ENCODE measurements around the gene TSPO.

TSPO gene

DNA sequence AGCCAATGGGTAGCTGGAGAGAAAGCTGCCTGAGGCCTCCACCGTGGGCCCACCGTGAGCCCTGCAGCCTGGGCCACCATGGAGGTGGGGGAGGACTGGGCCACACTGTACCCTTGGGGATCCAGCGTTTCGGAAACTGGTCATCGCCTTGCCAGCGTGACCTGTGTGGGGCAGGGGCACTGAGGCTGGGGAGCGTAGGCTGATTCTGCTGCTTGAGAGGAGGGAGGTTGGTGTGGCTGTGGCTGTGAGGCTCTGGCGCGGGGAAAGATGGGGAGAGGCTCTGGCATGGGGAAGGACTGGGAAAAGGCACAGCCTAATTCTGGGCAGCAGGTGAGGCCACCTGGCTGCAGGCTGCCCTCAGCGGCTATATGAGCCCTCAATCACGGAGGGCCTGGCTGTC is 48.2 kb downstream of the TSPO start:
- DNase-seq (ENCODE audit: low read depth in 3 of 3, low spot score in 1 of 3): no peak

DNA sequence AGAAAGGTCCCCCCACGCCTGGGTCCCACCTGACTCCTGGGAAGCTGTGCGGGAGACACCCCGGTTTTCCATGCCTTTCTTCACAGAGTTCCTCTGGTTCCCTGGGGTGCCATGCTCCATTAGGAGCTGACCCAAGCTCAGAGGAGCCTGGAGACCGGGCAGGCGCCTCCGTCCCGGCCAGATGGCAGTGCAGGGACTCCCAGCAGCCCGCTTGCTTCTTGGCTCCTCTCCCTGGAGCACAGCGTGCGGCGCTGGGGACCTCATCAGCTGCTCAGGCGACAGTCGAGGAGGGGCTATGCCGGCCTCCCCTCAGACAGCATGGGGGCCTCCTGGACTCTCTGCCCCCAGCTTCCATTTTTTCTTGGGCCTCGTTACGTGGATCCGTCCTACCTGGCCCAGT is 48.7 kb downstream of the TSPO start:
- no peak for DNase-seq (ENCODE audit: low read depth in 3 of 3, low spot score in 1 of 3)

DNA sequence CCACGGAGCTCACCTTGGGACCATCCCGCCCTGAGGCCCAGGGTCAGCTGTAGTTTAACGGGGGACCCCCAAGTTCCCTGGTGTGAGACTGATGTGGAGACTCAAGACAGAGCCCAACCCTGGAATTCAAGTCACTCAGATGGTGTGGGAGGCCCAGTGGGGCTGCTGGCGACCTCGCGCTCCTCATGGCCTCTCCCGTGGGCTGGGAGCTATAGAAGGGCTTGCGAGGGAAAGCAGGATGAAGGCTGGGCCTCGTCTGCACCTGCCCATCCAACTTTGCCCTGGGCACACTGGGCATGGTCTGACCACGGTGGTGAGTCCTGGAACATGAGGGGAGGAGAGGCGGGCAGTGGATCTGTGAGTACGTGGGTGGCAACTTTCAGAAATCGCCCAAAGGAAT is 49.2 kb downstream of the TSPO start:
- DNase-seq (ENCODE audit: low read depth in 3 of 3, low spot score in 1 of 3): no peak

DNA sequence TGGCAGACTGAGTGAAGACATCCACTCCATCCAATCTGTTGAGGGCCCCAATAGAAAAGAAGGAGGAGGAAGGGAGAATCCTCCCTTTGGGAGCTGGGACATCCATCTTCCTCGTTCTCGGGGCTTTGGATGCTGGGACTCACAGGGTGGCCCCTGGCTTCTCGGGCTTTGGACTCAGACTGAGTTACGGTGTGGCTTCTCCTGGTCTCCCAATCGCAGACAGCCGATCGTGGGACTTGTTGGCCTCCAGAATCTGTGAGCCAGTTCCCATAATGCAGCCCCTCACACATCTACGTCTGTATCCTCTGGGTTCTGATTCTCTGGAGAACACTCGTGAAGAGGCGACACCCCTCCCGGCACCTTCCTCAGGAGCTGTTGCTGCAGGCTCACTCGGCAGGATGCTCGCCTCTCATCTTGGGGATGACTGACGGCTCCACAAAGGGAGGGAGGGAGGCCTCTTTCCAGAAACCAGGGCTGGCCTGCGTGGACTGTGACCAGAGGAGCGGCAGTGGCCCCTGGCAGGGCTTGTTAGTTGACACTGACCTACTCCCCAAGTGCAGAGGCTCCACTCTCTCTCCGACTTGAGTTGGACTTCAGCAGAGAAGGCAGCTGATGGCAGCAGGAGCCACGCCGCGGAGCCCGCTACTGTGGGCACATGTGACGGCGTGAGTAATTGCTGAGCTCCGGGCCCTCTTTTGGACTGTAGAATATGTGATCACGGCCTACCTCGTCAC is 50.3 kb downstream of the TSPO start:
- no peak for DNase-seq (ENCODE audit: low read depth in 3 of 3, low spot score in 1 of 3)

DNA sequence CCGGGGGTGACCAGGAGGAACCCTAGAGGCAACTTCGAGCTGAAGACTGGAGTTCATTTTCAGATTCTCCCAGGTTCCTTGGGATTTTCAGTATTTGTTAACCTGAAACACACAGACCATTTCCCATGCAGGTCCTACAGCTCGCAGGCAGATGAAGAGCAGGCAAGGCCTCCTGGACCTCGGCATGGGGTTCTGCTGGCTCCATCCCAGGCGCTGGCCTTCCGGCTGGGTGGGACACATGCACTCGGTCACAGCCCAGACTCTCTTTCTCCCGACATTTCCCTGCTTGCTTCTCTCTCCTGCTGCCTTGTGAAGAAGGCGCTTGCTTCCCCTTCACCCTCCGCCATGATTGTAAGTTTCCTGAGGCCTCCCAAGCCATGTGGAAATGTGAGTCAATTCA is 51.0 kb downstream of the TSPO start:
- DNase-seq (ENCODE audit: low read depth in 3 of 3, low spot score in 1 of 3): no peak

DNA sequence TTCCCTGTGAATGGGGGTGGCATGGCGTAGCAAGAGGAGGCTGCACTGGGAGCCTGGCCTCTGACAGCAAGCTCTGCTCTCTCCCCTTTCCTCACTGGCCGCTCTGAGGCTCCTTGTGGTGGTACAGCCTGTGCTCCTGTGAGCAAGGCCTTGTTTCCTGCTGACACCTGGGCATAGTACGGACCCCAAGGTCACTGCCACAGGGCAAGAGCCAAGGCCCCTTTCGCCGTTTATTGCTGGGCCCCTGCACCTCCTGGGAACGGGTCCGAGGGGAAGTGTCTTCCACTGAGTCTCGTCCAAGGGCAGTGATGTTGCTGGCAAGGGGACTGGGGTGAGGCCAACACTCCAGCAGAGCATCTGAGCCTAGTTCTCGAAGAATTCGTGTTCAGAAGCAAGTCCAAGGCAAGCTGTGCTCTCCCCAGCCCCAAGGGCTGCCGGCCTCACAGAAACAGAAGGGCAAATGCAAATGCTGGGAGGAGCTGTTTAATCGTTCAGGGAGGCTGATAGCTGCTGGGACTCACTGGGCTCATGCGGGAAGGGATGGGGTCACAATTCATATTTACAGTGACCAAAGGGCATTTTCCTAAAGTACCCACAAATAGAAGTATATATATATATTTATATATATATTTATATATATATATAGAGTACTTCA is 51.5 kb downstream of the TSPO start:
- DNase-seq (ENCODE audit: low read depth in 3 of 3, low spot score in 1 of 3): no peak

DNA sequence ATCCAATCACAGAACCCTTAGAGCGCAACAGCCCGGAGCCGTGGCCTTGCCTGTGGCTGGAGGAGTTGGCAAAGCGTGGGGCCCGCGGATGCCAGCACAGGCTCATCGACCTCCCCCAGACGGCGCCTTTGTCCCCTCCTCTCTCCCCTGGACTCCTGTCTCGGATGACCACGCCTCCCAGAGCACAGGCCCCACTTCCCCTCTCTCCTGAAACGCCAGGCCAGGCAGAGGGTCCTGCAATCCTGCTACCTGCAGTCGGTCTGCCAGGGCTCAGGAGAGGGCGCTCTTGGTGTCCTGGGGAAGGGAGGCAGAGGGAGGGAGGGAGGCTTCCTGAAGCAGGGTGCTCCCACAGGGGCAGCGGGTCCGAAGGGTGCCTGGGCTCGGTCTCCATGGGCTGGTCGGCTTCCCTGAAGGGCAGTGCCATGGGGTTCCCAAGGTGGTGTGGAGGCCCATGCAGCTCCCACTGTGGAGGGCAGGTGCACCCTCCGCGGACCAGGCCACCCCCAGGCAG is 52.2 kb downstream of the TSPO start:
- no peak for DNase-seq (ENCODE audit: low read depth in 3 of 3, low spot score in 1 of 3)

DNA sequence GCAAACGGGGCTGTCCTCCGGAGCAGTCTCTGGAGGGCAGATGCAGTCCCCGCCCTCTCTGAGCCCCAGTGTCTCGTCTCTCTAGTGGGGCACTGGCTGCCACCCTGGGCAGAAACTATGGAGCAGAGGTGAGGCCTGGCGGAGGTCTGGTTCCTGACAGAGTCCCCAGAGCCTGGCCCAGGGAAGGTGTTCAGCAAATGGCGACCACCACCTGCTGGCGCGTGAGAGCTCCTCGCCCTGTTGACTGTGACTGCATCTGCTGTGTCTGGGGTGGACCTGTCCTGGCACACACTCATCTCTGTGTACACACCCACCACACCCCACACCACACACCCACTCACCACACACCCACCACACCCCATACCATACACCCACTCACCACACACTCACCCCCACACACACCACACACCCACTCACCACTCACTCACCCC is 53.9 kb downstream of the TSPO start:
- DNase-seq (ENCODE audit: low read depth in 3 of 3, low spot score in 1 of 3): no peak

DNA sequence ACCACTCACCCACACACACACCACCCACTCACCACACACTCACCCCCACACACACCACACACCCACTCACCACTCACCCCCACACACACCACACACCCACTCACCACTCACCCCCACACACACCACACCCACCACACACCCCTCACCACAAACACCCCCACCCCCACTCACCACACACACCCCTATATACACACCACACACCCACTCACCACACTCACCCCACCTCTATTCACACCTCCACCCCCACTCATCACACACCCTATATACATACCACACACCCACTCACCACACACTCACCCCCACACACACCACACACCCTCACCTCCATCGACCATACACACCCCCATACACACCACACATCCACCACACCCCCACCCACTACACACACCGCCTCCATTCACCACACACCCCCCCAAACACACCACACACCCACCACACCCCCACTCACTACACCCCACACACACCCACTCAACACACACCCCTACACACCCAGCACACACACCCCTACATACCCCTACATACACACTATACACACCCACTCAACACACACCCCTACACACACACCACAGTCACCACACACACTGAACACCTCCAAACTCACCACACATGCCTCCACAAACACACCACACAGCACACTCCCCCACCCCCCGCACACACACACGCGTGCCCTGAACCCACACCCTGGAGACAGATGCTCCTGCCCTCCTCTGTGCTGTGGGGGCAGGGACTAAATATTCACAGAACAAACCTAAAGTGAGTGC is 54.6 kb downstream of the TSPO start:
- no peak for DNase-seq (ENCODE audit: low read depth in 3 of 3, low spot score in 1 of 3)

DNA sequence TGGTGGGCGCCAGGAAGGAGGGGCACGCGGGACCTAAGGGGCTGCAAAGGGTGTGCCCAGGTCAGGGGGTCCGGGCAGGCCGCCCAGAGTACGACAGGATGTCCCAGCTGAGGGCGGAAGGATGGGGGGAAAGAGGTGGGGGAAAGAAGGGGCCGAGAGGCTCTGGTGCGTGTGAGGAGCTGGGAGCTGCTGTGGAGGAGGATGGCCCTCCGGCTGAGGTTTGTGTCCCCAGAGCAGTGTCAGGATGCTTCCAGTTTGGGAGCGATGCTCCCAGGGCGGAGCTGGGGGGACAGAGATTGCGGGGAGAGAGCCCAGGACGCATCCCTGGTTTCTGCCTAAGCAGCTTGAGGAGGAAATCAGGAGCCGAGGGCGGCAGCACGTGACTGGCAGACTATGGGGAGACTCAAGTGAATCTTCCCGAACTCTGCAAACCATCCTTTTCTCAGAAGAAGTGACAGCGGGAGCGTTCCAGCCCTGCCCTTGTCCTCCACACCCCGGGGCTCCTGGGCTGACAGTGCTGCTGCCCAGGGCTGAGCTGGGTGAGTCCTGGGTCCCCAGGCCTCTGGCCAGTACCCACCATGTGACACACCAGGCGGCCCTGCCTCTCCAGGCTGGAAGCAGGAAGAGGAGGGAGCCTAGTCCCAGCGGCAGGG is 55.3 kb downstream of the TSPO start:
- DNase-seq (ENCODE audit: low read depth in 3 of 3, low spot score in 1 of 3): no peak

DNA sequence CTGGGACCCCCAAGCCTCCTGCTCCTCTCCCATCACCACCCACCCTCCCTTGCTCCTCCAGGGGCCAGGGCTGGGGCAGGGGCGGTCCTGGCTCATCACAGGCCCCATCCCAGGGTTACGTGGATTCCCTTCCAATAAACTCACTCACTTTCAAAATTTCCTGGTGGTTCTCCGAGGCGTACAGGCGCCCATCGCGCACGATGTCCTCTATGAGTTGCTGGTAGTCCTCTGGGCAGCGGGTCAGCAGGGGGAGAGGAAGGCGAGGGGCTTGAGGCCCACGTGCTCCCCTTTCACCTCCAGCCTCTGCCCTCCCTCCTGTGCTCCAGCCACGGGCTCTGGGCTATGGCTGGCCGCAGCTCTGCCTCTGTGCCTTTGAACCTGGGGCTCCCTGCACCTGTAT is 56.0 kb downstream of the TSPO start:
- no peak for DNase-seq (ENCODE audit: low read depth in 3 of 3, low spot score in 1 of 3)

DNA sequence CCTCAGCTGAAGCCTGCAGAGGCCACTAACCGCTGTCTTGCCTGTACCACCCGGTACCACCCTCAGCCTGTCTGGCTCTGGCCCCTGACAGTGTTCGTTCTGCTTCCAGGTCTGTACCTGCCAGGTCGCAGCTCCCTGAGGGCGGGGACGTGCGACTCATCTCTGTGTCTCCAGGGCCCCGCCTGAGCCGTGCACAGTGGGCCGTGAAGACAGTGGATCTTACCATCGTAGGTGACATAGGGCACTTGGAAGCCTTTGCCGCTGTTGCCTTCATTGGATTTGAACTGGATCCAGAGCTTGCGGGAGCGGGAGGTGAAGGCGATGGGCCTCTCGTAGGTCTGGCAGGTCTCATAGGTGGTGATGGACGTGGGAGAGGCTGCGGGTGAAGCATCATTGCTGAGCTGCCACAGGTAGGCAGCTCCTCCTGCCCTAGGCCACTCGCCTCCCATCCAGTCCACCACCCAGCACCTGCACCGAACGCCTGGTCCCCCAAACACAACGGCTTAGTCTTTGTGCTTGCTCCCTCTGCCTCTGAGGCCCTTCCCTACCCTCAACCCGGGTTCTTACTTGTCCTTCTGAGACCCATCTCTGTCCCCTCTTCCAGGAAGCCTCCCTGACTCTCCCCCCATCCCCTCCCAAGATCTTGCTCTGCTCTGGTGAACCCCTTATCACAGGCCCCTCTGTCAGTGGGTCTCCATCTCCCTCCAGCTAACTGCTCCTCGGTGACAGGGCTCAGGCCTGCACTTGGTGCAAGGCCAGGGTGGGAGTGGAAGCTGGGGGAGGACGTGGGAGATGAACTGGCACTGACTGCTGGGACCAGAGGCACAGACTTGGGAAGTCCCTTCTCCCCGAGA is 56.7 kb downstream of the TSPO start:
- DNase-seq (ENCODE audit: low read depth in 3 of 3, low spot score in 1 of 3): no peak

DNA sequence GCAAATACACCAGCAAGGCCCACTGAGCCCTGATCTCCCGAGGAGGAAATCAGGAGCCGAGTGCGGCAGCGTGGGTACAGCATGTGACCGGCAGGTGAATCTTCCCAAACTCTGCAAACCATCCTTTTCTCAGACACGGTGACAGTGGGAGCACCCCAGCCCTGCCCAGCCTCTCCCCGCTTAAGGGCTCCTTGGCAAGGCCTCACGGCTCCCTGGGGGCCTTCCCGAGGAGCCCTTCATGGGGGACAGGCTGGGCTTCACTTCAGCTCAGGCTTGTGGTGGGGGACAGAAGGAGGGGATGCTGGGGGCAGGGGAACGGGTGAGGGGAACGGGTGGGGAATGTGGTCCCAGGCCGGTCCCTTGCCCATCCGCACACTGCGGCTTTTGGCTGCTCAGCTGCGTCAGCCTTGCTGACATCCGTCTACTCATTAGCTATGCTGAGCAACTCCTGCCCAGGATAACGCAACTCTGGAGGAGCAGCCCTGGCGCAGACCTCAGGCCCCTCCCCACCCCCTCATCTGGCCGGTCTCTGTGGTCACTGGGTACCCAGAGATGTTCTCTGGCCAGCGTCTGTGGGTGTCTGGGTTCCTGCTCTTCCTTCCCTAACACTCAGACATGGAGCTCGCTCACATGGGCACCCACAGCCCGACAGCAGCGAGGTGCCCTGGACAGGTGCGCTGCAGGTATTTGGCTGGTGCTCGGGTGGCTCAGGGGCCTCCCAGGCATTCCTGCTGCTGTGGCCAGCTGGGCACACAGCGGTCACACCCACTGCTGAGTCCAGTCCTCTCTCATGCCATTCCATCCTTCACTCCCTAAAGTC is 57.6 kb downstream of the TSPO start:
- no peak for DNase-seq (ENCODE audit: low read depth in 3 of 3, low spot score in 1 of 3)

DNA sequence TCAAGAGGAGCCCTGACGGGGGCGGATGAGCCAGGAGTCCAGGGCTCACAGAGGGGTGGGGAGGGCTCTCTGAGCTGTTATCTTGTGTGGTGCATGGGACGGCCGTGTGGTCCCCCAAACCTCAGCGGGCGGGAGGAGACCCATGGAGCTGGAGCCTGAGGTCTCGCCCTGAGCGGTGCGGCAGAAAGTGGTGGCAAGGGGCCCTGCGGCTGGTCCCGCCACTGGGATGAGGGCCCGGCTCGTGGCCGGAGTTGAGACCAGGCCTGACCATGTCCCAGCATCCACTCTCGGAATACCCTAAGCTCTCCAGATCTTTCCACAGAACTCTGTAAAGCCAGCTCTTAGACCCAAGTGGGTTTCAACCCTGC is 58.1 kb downstream of the TSPO start:
- DNase-seq (ENCODE audit: low read depth in 3 of 3, low spot score in 1 of 3): no peak

DNA sequence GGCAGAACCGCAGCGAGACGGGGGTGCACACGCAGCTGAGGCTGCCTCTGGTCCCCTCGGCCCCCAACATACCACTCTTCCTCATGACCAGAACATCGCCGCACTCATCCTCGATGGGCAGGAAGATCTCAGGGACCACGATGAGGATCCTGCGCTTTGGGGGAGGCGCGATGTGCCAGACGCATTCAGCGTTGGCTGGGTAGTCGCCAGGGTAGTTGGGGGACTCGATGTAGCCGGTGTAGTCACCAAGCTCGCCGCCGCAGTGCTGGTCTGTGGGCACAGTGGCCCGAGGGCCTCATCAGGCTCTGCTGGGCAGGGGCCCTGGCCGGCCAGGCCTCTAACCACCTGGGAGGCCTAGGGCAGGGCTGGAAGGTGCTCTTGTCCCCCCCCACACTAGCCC is 58.6 kb downstream of the TSPO start:
- DNase-seq (ENCODE audit: low read depth in 3 of 3, low spot score in 1 of 3): no peak

DNA sequence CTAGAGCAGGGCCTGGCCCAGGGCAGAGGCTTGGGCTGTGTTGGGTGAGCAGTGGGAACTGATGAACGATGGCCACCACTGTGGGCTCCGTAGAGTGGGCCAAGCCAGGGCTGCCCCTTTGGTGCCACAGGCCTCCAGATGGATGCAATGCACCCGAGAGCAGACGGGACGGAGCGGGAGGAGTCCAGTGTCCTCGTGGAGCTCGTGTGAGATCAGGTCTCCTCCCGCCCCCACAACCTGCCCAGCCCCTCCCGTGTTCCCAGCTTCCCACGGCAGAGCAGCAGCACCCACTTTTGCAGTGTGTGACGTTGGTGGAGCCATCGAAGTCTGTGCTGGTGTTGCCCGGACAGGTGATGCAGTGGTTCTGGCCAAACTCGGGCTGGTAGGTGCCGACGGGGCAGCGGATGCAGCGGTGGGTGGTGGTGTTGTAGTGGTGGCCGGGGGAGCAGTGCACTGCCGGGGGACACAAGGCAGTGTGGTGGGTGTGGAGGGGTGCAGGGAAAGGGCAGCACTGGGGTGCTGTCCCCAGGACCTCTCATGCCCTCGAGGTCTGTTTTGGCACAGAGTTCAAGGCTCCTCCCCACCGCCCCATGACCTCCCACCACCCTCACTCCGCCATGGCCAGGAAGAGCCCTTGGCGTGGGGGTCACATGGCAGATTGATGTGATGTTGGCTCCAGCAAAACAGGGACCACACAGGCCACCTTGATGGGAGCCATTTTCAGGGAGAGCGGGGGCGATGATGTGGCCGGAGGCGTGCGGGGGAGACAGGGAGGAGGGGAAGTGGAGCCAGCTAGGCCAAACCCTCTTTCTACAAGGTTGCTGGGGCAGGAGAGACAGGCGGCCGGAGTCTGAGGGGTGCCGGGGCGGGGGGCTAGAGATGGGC is 59.5 kb downstream of the TSPO start:
- DNase-seq (ENCODE audit: low read depth in 3 of 3, low spot score in 1 of 3): no peak

DNA sequence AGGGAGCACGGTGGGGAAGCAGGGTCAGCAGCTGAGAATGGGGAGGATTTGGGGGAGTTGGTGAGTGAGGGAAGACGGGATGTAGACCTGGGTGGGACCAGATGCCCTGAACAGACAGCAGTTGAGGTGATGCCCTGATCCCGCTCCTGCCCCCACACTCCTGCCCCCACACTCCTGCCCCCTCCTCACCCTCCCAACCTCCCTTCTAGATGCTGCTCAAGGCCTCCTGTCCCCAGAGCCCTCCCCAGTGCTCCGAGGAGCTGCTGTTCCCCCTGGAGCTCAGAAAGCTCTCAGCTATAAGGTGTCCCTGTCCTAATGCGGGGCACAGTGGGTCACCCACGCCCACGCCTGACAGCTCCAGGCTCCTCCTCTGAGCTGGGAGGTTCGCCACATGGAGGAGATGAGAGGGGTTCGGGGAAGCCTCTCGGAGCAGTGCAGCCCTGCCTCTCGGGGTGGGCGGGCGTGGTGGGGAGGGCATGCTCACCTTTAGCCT is 60.6 kb downstream of the TSPO start:
- no peak for DNase-seq (ENCODE audit: low read depth in 3 of 3, low spot score in 1 of 3)

DNA sequence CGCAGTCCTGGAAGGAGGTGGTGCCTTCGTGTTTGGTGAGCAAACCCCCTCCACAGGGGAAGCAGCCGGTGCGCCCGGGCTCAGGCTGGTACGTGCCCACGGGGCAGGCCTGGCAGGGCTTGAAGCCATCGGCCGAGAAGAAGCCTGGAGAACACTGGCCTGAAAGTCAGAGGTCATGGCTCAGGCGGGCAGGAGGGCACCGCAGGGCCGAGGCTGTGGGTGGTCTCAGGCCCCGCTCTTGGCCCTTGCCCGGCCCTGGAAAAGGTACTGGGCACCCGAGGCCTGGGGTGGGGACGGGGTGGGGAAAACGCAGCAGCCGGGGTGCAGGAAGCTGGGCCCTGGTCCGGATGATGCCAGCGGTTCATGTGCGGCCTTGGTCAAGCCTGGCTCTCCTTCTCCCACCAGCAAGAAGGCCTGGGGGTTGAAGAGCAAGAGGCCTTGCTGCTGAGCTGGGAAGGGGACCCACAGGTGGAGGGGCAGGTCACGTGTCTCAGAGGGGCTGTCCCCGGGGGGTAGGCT is 61.1 kb downstream of the TSPO start:
- DNase-seq (ENCODE audit: low read depth in 3 of 3, low spot score in 1 of 3): no peak

All from stimulated activated CD4-positive, alpha-beta T cell treated with anti-CD3 and anti-CD28 coated beads, TNF-alpha, amount 100 ng/mL, for 1 hour (primary cell).